Transverse colon (tissue), 4 donors: Measurements from ENCODE around the gene VWC2.

Experiments
- EP300 ChIP-seq: sonication (generic); formaldehyde crosslinking; IDR thresholded peaks from one replicate; pipeline ENCODE4 v1.6.1; 2017; ENCODE audit warnings: antibody characterized with exemption, low read depth
- POLR2A ChIP-seq: fragments of 450-650 bp; IDR thresholded peaks from one replicate; pipeline ENCODE4 v1.6.1; 2016; ENCODE audit warnings: antibody characterized with exemption, mild to moderate bottlenecking, moderate library complexity
- POLR2AphosphoS5 ChIP-seq, 3 donors: sonication (generic); formaldehyde crosslinking; IDR thresholded peaks; one replicate each; pipeline ENCODE4 v1.6.1; 2016; ENCODE audit warnings: antibody characterized with exemption in 3 of 3
- TF ChIP-seq, protein P1 (sequence below), 5 experiments: fragments of 200-600 bp in 3 of 5; fragments of 450-650 bp in 2 of 5; sonication (generic) in 3 of 5; IDR thresholded peaks; 1 replicate in 2 of 5; 2 replicates in 3 of 5; pipeline ENCODE4 v1.5.1; 2016 to 2017; ENCODE audit warnings: antibody characterized with exemption in 5 of 5, inconsistent platforms in 3 of 5, mild to moderate bottlenecking in 2 of 5, moderate library complexity in 1 of 5

- TF ChIP-seq EP300 (no peak), POLR2A (no peak), POLR2AphosphoS5 (IDR thresholded peaks at IDR 0.05) (no peak)
- TF ChIP-seq, protein P1, sequence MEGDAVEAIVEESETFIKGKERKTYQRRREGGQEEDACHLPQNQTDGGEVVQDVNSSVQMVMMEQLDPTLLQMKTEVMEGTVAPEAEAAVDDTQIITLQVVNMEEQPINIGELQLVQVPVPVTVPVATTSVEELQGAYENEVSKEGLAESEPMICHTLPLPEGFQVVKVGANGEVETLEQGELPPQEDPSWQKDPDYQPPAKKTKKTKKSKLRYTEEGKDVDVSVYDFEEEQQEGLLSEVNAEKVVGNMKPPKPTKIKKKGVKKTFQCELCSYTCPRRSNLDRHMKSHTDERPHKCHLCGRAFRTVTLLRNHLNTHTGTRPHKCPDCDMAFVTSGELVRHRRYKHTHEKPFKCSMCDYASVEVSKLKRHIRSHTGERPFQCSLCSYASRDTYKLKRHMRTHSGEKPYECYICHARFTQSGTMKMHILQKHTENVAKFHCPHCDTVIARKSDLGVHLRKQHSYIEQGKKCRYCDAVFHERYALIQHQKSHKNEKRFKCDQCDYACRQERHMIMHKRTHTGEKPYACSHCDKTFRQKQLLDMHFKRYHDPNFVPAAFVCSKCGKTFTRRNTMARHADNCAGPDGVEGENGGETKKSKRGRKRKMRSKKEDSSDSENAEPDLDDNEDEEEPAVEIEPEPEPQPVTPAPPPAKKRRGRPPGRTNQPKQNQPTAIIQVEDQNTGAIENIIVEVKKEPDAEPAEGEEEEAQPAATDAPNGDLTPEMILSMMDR (IDR thresholded peaks at IDR 0.05), result no peak
Measured at GRCh38 chr7:49778731-49779270, 5.4 kb downstream of the VWC2 start.
